RWPE1 (cell line): ENCODE results near the gene BNC2.

ENCODE experiments used
- CTCF ChIA-PET: fragments of 350-600 bp; sonication (Branson Sonifier 250); formaldehyde crosslinking; extraction: SDS; loops from one replicate; lab custom pipeline; 2021; lab: Yijun Ruan, JAX
- POLR2A ChIA-PET: fragments of 400-600 bp; formaldehyde crosslinking; extraction: SDS; loops from one replicate; lab custom pipeline; 2020; ENCODE audit warnings: antibody characterized with exemption; ENCODE audit not compliant: low non-redundant PET; lab: Yijun Ruan, JAX
- DNase-seq: peaks from one replicate; pipeline ENCODE4 v3.0.0; 2012; ENCODE audit warnings: low spot score
- H3K27ac ChIP-seq: fragments of 450-650 bp; 2 replicates; pipeline ENCODE4 v1.5.1; 2017
- TF ChIP-seq, protein P1 (sequence below): fragments of 450-650 bp; conservative IDR thresholded peaks from 2 replicates; pipeline ENCODE4 v1.5.1; 2017; ENCODE audit warnings: low read depth, mild to moderate bottlenecking

The BNC2 gene

DNA sequence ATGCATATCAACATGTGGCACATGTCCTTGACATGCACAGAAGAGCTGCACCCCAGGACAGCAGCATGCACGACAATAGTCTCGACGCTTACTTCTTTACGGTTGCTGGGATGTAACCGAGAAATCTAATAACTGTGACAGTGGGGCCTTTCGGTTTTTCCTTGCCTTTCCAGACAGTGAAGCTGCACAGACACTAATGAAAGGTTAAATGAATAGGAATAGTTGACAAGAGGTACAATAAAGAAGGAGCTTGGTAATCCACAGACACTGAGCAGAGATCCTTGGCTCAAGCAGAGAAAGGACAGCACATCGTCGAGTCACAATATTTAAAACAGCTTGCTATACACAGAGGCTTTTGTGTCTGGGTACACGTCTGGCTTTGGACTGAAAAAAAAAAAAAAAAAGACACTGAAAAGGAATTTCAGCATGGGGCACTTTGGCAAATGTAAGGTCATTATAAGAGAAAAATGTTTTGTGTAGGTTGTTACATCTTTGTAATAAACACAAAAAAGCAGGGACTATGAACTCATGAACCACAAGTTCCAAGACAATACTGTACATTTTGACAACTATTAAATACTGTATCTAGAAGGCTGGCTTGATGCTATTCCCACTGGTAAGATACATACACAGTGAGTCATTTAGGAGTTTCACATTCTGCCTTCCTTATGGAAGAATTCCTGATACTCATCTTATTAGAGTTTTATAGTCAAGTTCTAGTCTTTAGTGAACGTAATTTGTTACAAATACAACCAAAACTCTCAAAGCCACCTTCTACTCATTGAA is 5.6 kb downstream of the BNC2 start:
- ChIA-PET POLR2A (no interaction called here), CTCF (interaction anchor here (0.6 kb wide), 1 partner anchor 1700 kb away, joined by 3 read pairs; no protein-coding TSS in a partner anchor)
- no peak overlapping the region for H3K27ac ChIP-seq
- TF ChIP-seq, protein P1, sequence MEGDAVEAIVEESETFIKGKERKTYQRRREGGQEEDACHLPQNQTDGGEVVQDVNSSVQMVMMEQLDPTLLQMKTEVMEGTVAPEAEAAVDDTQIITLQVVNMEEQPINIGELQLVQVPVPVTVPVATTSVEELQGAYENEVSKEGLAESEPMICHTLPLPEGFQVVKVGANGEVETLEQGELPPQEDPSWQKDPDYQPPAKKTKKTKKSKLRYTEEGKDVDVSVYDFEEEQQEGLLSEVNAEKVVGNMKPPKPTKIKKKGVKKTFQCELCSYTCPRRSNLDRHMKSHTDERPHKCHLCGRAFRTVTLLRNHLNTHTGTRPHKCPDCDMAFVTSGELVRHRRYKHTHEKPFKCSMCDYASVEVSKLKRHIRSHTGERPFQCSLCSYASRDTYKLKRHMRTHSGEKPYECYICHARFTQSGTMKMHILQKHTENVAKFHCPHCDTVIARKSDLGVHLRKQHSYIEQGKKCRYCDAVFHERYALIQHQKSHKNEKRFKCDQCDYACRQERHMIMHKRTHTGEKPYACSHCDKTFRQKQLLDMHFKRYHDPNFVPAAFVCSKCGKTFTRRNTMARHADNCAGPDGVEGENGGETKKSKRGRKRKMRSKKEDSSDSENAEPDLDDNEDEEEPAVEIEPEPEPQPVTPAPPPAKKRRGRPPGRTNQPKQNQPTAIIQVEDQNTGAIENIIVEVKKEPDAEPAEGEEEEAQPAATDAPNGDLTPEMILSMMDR, result no peak
- no peak for DNase-seq

DNA sequence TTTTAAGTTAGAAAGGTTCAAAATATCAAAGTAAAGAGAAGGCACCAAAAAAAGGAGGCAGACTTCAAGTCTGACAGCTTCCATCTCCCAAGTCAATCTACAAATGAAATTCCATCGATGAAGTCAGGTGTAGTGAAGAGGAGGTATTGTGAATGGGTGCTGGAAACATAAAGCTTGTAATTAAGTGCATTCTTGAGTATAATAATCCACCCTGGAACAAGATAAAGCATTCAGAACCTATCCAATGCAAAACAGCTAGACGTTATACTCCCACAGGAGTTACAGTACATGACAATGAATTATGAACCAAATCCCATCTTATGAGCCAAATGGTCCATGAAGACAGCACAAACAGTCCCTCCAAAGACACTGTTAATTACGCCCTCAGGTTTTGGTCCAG is 22.3 kb downstream of the BNC2 start:
- POLR2A ChIA-PET, result no interaction called here
- DNase-seq, result no peak
- H3K27ac ChIP-seq, result no peak overlapping the region
- TF ChIP-seq, protein P1, result no peak
- CTCF ChIA-PET, result interaction anchor here (0.6 kb wide), 1 partner anchor 339 kb away, joined by 3 read pairs; no protein-coding TSS in a partner anchor

DNA sequence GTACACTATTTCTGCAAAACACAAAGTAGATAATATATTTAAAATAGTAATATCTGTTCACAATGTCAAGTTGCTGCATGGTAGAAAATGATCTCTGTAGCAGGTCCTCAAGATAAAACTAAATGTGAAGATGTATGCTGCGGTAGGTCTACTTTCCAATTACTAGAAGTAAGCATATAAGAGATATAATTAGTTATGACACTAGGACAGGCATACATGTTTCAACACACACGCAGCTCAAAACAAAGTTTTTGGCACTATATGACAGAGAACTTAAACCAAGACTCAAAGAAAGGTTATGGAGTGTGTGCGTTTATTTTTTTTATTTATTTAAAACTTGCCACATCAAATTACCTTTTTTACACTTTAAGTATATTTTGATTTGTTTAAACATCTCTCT is 23.5 kb downstream of the BNC2 start:
- TF ChIP-seq, protein P1, result no peak
- ChIA-PET POLR2A (no interaction called here), CTCF (no interaction called here)
- DNase-seq, result no peak
- H3K27ac ChIP-seq, result no peak overlapping the region

DNA sequence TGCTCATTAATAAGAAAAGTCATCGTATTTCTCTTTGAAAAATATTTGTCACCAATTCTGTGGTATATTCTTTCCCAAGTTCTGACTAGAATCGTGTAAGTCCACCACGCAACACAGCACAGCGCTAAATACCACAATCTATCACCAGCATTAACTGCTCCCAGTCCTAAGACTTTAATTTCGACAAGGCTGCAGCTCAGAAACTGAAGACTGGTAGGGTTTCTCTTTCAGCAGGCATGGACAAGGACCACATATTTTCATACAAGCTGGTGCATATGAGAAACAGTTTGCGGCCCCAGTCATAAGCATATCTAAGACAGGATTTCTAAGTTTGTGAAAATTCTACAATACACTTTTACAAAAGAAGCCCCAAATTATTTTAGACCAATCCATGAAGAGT is 24.1 kb downstream of the BNC2 start:
- TF ChIP-seq, protein P1, result no peak
- no peak for DNase-seq
- CTCF ChIA-PET, result no interaction called here
- H3K27ac ChIP-seq, result no peak overlapping the region
- POLR2A ChIA-PET, result no interaction called here

DNA sequence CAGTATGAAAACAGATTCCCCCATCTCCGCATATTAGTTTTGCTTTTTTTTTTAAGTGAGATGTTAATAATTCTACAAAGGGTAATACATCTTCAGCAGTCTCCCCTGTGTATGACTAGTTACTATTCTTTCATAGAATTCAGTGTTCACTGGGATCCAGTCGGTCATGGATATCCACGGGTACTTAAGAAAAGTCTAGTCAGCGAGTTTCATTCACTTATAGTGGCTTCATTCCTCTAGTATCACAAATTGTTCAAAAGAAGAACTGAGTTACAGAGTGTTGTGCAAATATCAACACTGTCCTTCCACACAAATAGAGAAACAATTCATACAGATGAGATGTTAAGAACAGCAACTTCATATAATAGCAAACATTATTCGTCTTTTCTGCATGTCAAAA is 35.7 kb downstream of the BNC2 start:
- H3K27ac ChIP-seq, result no peak overlapping the region
- ChIA-PET POLR2A (no interaction called here), CTCF (no interaction called here)
- DNase-seq, result no peak
- TF ChIP-seq, protein P1, result no peak

DNA sequence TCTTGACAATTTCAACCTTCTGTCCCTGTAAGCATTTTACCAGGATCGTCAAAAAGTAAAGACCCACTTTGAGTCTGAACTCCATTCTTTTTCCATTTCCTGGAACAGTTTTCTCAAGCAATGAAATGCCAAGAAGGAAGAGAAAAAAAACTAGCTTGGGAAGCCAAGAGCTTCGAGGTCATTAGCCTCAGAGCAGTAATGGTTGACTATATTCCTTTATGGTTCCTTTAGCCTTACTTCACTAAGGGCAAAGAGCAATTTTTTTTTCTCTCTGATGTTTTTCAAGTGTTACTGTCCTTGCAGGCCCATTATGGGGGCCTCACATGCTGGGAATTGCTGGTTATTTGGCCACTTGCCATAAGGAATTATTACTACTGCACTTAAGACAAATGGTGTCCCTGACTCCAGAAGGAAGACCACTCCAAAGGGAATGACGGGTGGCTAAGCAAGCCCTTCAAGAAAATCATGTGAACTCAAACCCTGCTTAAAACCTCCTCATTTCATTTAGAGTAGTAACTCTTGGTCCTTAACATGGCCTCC is 37.1 kb downstream of the BNC2 start:
- ChIA-PET POLR2A (no interaction called here), CTCF (no interaction called here)
- TF ChIP-seq, protein P1, result no peak
- no peak for DNase-seq
- H3K27ac ChIP-seq, result no peak overlapping the region
